Small intestine (tissue), 7 donors: ENCODE data around the gene LRRC18. TPM values are rescaled to one million over a fixed set of nuclear protein-coding genes. Genes with fewer than 3 reads are reported as not detected.
A peak's percentile ranks its signal among the peaks of the same experiment; 100 is the strongest.

Experiments
- DNase-seq, 2 donors: peaks; one replicate each; pipeline versions ENCODE4 v3.0.0 to v3.0.0-alpha.2; 2013
- FAIRE-seq: peaks from 2 replicates; lab custom pipeline; 2012; peaks lifted over from hg19 to GRCh38; lab: Jason Lieb, UNC
- H3K27ac ChIP-seq, 3 donors: one replicate each; pipeline ENCODE4 v1.5.1; 2013; ENCODE audit warnings: low read length in 2 of 3, mild to moderate bottlenecking in 2 of 3, control low read depth in 1 of 3, inconsistent platforms in 1 of 3, low read depth in 1 of 3, moderate library complexity in 1 of 3
- H3K27me3 ChIP-seq, 3 donors: one replicate each; pipeline ENCODE4 v1.6.1; 2013; ENCODE audit warnings: low read length in 3 of 3, inconsistent platforms in 1 of 3; ENCODE audit not compliant: control insufficient read depth in 3 of 3, insufficient read depth in 3 of 3
- H3K36me3 ChIP-seq, 3 donors: one replicate each; pipeline ENCODE4 v1.6.1; 2013; ENCODE audit warnings: low read length in 3 of 3, inconsistent platforms in 1 of 3, low read depth in 1 of 3, mild to moderate bottlenecking in 1 of 3, moderate library complexity in 1 of 3; ENCODE audit not compliant: control insufficient read depth in 3 of 3, insufficient read depth in 2 of 3
- H3K4me1 ChIP-seq, 3 donors: one replicate each; pipeline ENCODE4 v1.6.1; 2013; ENCODE audit warnings: low read length in 2 of 3, inconsistent platforms in 1 of 3, low read depth in 1 of 3, mild to moderate bottlenecking in 1 of 3, moderate library complexity in 1 of 3; ENCODE audit not compliant: control insufficient read depth in 3 of 3, insufficient read depth in 2 of 3
- H3K4me3 ChIP-seq, 3 donors: one replicate each; pipeline ENCODE4 v1.5.1; 2013; ENCODE audit warnings: low read length in 3 of 3, control low read depth in 1 of 3, inconsistent platforms in 1 of 3, low read depth in 1 of 3, mild to moderate bottlenecking in 1 of 3, moderate library complexity in 1 of 3
- H3K9me3 ChIP-seq, 2 donors: one replicate each; pipeline ENCODE4 v1.6.1; 2013; ENCODE audit warnings: low read depth in 1 of 2, low read length in 1 of 2; ENCODE audit not compliant: control insufficient read depth in 2 of 2, insufficient read depth in 1 of 2
- WGBS, 3 donors: extraction: QIAGEN DNeasy Blood & Tissue Kit; methylation state at CpG; one replicate each; pipeline ENCODE4 v1.1.7; 2013; 5-methylcytosine and 5-hydroxymethylcytosine counted together
- polyA plus RNA-seq, 4 donors: library from polyadenylated mRNA; stranded (reverse) in 3 of 4; unstranded in 1 of 4; fragments of 200-250 nt in 3 of 4; fragments of 120-200 nt in 1 of 4; gene quantifications; one replicate each; pipeline versions ENCODE4 v1.2.1 to v1.2.3, GENCODE V29; 2013
- donor health status: healthy with polysubstance abuse.
- donor health status: control.
- donor health status: control.
- donor health status: Bipolar disorder and iron deficiency.
- donor health status: healthy.

The LRRC18 gene
- polyA plus RNA-seq, 4 donors, result 0.03 to 0.25 TPM; not detected in 2

DNA sequence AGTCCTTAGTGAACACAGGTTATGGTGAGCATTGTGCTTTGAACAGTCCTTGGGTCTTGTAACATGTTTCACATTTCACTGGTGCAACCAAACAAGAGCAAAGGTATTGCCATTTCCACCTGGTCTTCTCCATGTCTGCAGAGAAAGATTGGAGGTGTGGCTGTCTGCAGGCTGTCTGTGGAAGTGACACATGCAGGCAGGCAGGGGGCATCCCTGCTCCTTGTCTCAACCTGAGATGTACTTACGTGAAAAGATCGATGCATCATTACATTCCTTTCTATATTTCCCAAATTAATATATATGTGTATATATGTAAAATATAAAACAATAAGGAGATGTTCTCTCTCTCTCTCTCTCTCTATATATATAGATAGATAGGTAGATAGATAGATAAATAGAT, 54.3 kb downstream of the LRRC18 start:
- peak in 1 of 2 donors; percentile 37 for DNase-seq
- Histone ChIP-seq H3K4me3 (no peak overlapping the region), H3K36me3 (no peaks in the 10 kb centered on the region), H3K4me1 (no peaks in the 10 kb centered on the region), H3K9me3 (peaks cover 0 to 2% of the 10 kb centered on the region in 2 donors), H3K27me3 (no peaks in the 10 kb centered on the region), H3K27ac (no peak overlapping the region)
- 17 to 47% (median 47%) methylated on average over 2 of the region's 2 CpGs for WGBS, 3 donors
- FAIRE-seq, result no peak

DNA sequence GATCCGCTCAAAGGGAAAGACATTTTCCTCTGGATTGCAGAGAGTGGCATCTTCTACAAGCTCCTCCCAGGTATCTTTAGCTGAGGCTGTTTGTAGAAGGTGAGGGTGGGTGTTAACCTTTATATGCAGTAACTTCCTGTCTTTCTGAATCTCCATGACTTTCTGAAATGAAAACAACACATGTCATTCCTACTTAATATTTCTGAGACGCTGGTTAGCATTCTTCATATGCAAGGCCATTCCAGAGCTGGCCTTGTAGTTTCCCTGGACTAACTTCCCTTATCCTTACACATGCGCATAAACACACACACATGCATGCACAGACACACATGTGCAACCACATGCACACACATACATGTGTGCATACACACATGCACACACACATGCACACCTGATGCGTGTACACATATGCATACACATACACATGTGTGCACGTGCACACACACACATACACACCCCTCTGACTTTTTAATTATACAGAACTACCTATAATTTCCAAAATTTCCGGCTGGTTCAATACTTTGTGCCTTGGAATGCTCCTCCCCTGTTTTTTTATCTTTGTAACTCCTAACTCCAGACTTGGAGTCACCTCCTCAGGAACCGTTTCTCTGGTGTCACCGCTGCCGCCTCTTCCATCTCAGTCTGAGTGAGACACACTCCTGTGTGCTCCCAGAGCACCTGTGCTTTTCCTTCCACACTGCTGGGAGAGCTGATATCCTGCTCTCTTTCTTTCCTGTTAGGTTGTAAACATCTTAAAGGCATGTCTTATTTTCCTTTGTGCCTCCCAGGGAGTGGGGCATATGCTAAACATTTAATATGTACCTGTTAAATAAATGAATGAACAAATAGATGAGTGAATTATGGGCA, 55.2 kb downstream of the LRRC18 start:
- 77 to 85% (median 80%) methylated on average over 9 of the region's 9 CpGs for WGBS, 3 donors
- DNase-seq (no peak), FAIRE-seq (no peak)
- Histone ChIP-seq H3K4me1 (no peaks in the 10 kb centered on the region), H3K4me3 (no peak overlapping the region), H3K27me3 (no peaks in the 10 kb centered on the region), H3K9me3 (peaks cover 0 to 2% of the 10 kb centered on the region in 2 donors), H3K36me3 (no peaks in the 10 kb centered on the region), H3K27ac (no peak overlapping the region)

DNA sequence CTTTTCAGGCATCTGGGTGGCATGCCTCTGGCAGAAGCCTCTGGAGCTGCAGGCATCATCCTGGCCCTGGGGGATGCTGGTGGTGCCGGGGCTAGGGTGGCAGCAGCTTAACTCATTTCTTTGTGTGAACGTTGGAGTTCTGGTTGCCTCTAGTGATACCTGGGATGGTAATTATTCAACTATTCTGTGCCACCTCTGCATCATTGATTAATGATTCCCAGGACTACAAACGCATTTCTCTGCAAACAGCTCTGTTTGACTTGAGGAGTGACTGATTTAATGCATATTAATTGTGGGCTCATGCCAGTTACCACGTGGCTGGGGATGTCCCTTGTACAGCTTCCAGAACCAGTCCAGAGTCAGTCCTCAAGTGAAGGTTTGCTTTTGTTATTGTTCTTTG, 55.9 kb downstream of the LRRC18 start:
- Histone ChIP-seq H3K27me3 (no peaks in the 10 kb centered on the region), H3K36me3 (no peaks in the 10 kb centered on the region), H3K4me1 (no peaks in the 10 kb centered on the region), H3K9me3 (peaks cover 0 to 2% of the 10 kb centered on the region in 2 donors), H3K4me3 (no peak overlapping the region), H3K27ac (no peak overlapping the region)
- FAIRE-seq (no peak), DNase-seq (no peak)
- 37 to 58% (median 40%) methylated on average over 4 of the region's 4 CpGs for WGBS, 3 donors

DNA sequence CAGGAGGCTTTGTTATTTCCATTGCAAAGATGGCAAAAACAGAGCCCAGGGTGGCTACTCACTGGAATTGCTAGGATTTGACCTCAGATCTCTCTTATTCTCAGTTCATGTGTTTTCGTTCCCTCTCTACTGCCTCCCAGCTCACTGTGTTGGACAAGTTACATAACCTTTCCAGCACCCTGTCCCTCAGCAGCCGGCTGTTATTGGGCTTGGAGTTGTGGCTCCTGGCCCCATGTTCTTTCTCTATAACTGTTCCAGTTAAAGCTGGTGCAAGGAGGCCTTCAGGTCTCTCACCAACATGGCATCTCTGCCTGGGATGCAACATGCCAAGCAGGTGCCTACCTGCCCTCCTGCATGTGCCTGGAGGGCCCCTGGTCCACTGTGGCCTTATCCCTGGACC, 56.8 kb downstream of the LRRC18 start:
- FAIRE-seq, result no peak
- Histone ChIP-seq H3K36me3 (no peaks in the 10 kb centered on the region), H3K27me3 (no peaks in the 10 kb centered on the region), H3K4me1 (no peaks in the 10 kb centered on the region), H3K4me3 (no peak overlapping the region), H3K9me3 (peaks cover 0 to 2% of the 10 kb centered on the region in 2 donors), H3K27ac (no peak overlapping the region)
- 77 to 92% (median 90%) methylated on average over 2 of the region's 2 CpGs for WGBS, 3 donors
- DNase-seq, result no peak

DNA sequence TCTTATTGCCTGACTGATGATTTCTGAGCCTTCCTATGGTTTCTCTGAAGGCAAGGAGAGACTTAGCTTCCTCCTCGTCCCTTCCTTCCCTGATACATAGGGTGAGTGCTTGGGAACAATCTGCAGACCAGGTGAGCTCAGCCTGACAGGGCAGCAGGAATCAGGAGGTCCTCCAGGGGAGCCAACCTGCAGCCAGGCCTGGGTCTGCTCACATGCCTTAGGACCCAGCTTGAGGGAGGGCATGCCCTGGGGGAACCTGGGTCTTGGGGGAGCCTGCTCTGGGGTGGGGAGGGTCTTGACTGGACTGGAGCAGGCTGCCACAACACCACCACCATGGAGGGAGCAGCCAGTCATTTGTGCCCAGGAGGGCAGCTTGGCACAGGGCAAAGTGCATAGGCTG, 57.7 kb downstream of the LRRC18 start:
- FAIRE-seq (no peak), DNase-seq (no peak)
- H3K27ac ChIP-seq, result no peak overlapping the region
- 50 to 84% (median 83%) methylated on average over 1 of the region's 1 CpG for WGBS, 3 donors
- peaks cover 0 to 2% of the 10 kb centered on the region in 2 donors for H3K9me3 ChIP-seq
- H3K4me3 ChIP-seq, result no peak overlapping the region
- no peaks in the 10 kb centered on the region for H3K36me3 ChIP-seq
- H3K4me1 ChIP-seq, result no peaks in the 10 kb centered on the region
- no peaks in the 10 kb centered on the region for H3K27me3 ChIP-seq

DNA sequence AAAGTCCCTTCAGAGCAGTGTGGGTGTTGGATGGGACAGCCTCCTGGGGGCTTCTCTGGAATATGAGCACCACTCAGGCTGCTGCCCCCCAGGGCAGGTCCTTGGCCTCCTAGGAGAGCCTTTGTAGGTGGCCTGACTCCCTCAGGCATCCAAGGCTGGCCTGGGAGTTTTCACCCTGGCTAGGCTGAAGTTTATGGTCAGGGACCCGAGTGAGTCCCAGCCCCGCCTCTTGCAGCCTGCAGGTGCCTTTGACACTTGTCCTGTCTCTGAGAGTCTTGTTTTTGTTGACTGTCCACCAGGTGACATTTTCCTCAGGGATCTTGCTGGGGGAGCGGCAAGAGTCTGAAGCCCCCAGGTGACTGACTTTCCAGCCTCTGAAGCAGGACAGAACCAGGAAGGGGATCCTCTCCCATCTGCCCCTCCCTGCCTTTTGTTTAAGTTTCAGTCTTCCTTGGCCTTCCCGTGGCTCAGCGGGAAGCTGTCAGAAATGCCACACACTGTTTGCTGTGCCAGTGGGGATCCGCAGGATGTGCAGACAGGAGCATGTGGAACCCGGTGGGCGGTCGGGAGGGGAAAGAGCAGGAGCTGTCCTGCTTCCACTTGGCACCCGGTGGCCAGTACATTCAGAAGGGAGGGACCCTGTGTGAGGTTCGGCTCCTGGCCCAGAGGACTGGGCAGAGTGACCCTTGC, 59.5 kb downstream of the LRRC18 start:
- H3K36me3 ChIP-seq, result no peaks in the 10 kb centered on the region
- no peak overlapping the region for H3K27ac ChIP-seq
- DNase-seq (no peak), FAIRE-seq (no peak)
- H3K9me3 ChIP-seq, result peaks cover 0 to 2% of the 10 kb centered on the region in 2 donors
- no peak overlapping the region for H3K4me3 ChIP-seq
- WGBS, 3 donors, result 46 to 65% (median 50%) methylated on average over 11 of the region's 11 CpGs
- H3K27me3 ChIP-seq, result no peaks in the 10 kb centered on the region
- no peaks in the 10 kb centered on the region for H3K4me1 ChIP-seq

DNA sequence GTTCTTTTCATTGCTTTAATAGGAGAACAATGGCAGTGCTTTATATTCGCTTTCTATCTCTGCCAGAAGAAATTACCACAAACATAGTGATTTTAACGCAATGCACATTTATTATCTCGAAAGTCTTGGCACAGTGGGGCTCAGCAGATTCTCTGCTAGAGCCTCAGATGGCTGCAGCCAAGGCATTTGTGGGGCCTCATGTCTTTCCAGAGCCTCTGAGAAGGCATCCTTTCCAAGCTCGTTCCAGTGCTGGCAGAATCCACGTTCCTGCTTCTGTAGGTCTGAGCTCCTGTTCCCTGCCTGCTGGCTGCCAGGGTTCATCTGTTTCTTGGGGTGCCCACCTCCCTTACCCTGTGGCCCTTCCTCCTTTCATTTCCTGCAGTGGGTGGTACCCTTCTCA, 60.2 kb downstream of the LRRC18 start:
- H3K9me3 ChIP-seq, result peaks cover 0 to 2% of the 10 kb centered on the region in 2 donors
- no peak overlapping the region for H3K27ac ChIP-seq
- no peak for FAIRE-seq
- WGBS, 3 donors, result 68 to 79% (median 69%) methylated on average over 5 of the region's 5 CpGs
- H3K4me3 ChIP-seq, result no peak overlapping the region
- H3K36me3 ChIP-seq, result no peaks in the 10 kb centered on the region
- H3K27me3 ChIP-seq, result no peaks in the 10 kb centered on the region
- H3K4me1 ChIP-seq, result no peaks in the 10 kb centered on the region
- DNase-seq, result no peak

DNA sequence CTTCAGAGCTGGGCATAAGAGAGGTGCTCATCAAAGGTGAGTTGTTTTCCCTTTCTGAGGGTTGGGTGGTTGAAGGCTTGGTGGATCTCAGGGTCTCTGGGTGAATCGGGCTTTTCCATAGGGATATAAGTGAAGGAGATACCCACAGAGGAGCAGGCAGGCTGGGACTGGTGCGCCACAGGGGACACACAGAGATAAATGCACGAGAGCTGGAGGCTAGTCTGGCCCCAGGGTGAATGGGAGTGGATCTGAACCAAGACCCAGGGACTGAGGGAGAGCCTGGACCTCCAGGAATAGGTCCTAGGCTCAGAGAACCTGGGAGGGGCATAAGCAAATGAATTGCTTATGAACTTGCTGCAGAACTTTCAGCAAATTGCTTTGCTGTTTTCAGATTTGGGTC, 61.5 kb downstream of the LRRC18 start:
- H3K27me3 ChIP-seq, result no peaks in the 10 kb centered on the region
- no peak for DNase-seq
- no peak overlapping the region for H3K4me3 ChIP-seq
- no peaks in the 10 kb centered on the region for H3K4me1 ChIP-seq
- H3K9me3 ChIP-seq, result peaks cover 0 to 2% of the 10 kb centered on the region in 2 donors
- FAIRE-seq, result no peak
- H3K36me3 ChIP-seq, result no peaks in the 10 kb centered on the region
- H3K27ac ChIP-seq, result no peak overlapping the region
- WGBS, 3 donors, result 59 to 85% (median 65%) methylated on average over 3 of the region's 3 CpGs
